GM19239 (cell line): ENCODE results near the gene CDH26.

Experiments used
- DNase-seq: peaks from one replicate; pipeline ENCODE4 v3.0.0; 2011; ENCODE audit warnings: low spot score; ENCODE audit not compliant: insufficient read length
- FAIRE-seq: peaks from 2 replicates; lab custom pipeline; 2011; peaks lifted over from hg19 to GRCh38; lab: Jason Lieb, UNC

Gene CDH26

DNA sequence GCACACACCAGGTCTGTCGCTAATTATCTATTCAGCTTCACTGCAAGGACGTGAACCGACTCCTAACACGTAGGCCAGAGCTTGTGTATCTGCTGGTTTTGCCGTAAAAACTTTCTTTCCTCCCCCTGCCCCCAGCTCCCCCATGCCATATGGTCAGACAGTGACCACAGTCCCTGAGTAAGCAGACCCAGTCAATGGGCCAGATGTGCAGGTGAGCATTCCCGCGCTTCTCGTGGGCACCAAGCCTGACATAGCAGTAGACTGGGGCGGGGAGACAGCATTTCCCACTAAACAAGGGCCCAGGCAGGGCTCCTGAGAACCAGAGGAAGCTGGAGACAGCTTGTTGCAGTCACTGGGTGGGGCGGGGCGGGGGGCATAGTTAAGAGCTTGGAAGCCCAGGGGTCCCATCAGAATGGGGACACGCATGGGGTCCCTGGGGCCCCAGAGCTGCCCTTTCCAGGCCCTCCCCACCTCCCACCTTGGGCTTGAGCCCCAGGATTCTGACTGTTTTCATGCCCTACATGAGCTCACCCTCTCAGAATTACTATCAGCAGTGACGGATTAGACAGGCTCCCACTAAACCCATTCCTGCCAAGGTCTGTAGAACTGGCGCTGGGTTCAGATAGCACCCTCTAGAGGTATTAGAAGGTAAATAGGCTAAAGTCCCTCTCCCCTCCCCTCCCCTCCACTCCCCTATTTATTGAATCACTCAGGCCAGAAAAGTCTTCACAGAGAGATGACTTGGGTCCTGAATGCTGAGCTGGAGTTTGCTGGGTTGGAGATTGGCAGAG lies 51.8 kb downstream of the CDH26 start:
- no peak for FAIRE-seq
- DNase-seq, result no peak

DNA sequence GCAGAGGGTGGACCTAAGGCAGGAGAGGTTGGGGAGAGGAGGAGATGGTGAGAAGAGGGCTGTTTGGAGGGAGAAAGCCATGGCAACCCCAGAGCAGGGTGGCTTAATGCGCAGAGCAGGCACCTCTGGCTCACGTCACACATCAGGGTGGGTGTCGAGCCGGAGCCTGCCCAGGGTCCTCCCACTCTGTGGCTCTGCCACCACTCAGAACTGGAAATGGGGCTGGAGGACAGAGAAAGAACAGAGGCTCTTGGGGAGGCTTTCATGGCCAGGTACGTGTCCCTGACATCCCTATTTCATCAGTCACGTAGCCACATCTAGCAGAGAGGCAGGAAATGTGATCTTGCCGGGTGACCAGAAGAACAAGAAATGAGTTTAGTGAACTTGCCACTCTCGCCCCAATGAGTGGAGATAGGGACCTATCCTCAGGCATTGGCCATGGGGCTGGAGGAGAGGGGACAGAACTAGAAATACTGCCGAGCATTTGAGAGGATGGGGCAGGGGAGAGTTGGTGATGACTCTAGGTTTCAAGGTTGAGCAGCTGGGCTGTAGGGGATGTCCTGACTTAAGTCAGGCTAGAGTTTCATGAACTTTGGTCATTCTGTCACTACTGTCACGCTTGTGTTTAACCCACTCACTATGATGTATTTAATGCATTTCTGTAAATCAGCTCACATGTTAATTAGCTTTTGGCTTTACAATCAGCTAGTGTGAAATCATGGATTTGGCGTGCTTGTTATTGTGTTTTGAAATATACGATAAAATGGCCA lies 52.7 kb downstream of the CDH26 start:
- DNase-seq (no peak), FAIRE-seq (no peak)

DNA sequence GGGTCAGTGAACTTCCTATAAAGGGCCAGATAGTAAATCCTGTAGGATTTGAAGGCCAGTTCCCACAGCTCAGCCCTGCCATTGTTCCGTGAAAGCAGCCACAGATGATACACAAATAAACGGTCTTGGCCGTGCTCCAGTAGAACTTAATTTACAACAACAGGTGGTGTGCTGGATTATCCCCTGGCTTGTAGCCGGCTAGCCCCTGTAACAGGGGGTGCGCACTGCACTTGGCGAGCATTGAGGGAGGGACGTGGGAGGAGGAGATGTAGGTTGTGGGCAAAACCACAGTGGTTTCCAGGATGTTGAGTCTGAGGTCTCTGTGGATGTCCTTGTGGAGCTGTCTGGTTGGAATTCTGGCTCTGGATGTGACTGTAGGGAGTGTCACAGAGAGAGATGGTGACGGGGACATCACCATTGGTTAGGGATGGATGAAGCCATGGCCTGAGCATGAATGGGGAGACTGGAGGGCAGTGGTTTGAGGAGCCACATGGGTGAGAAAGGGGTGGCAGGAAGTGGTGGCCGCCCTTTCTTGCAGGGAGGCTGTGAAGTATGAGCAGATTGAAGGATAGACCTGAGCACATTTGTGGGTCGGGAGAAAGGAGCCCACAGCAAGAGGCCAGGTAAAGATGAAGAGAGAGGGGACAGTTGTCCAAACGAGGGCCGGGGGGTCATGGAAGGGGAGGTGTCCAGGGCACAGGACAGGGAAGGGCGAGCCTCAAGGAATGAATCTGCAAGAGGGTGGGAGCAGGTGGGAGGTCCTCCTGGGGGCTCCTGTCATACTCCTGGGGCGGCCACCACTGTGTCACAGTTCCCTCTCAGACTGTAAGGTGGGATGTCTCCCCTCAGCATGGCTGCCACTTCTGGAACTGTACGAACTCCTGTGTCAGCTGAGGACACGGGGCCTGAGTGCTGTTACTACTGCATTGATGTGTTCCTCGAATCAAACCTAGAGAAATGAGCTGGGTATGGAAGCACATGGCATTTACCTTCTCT lies 53.6 kb downstream of the CDH26 start:
- no peak for FAIRE-seq
- DNase-seq, result no peak

DNA sequence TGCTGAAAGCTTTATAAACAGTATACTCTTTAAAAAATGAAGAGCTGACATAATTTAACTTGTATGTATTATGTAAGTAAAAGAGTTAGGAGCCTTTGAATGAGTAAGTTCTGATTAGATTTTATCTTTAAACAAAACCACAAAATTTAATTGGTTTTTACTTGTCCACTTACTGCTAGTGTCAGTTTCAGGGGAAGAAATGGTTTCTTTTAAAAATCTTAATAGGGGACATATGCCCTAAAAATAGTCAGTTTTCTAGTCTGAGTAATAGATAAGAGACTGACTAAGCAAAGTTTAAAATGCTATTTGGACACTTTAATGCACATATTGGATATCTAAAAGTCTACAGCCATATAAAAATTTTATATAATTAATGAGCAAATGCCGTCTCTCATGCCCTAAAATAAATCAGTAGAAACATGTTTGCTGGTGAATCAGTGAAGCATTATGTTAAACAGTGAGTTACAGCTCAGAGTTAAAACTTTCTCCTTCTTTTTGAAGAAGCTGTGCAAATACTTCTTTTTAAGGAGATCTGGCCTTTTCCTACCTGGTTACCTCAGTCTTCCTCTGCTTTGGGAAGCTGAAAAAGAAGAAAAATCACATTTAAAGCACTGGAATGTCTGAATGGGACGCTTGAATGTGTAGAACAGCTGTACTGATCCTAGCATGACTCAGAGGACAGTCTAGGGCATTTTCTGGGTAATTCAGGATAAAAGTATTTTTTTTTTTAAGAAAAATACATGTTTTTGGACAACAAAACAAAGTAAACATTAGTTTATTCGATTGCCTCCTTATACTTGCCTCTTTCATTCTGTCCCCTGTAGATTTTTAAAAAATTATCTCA lies 55.3 kb downstream of the CDH26 start:
- DNase-seq, result no peak

DNA sequence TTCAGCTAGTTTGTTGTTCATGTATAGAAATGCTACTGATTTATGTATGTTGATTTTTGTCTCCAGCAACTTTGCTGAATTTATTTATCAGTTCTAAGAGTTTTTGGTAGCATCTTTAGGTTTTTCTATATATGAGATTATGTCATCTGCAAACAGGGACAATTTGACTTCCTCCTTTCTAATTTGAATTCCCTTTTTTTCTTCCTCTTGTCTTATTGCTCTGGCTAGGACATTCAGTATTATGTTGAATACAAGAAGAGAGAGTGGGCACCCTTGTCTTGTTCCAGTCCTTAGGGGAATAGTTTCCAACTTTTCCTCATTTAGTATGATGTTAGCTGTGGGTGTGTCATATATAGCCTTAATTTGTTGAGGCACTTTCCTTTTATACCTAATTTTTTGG lies 58.2 kb downstream of the CDH26 start:
- DNase-seq, result no peak
- FAIRE-seq, result no peak

More for the DNA sequence above, 55.3 kb downstream of the CDH26 start:
- FAIRE-seq, result no peak

DNA sequence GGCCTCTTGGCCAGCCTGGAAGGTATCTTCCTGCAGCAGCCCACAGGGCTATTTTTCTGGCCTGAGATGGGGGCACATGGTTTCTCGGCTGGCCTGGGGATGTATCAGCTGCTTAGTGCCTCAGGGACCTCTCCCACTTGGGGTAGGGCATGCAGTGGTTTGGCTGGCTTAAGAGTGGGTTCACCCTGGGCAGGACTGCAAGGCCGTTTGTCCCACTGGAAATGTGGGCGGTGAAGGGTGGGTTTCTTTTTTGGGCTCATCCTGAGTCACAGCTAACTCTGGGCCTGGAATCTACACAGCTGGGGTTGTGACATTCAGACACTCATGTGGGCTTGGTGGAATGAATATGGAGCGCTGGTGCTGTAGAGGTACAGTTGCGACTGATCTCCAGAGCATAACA lies 62.0 kb downstream of the CDH26 start:
- DNase-seq, result no peak
- no peak for FAIRE-seq

DNA sequence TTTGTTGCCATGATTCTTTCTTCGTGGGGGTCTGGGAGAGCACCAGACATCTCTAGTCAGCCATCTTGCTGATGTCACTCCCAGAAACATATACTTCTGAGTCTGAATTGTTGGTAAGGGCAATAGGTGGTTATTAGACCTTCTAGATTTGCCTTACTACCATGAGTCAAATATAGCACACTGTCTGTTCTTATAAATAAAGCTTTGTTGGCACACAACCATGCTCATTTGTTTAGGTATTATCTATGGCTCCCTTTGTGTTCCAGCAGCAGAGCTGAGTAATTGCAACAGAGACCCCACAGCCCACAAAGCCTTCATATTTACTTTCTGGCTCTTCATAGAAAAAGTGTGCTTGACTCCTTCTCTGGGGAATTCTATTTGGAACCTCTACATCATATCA lies 62.9 kb downstream of the CDH26 start:
- FAIRE-seq (no peak), DNase-seq (no peak)

DNA sequence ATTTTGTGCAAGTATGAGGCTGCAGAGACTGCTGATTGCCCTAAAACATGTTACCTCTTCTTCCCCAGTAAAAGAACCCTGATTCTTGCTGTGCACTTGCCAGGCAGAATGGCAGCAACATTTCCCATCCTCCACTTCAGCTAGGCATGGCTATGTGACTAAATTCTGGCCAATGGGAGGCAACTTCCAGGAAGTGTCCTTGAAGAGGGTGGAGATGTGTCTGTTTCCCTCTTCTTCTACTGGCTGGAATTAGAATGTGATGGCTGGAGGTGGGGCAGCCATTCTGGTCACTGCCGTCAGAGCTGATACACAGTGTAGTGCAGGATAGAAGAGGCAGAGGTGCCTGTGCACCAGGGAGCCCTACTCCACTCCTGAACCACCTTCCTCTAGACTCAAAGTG lies 64.6 kb downstream of the CDH26 start:
- DNase-seq (no peak), FAIRE-seq (no peak)

DNA sequence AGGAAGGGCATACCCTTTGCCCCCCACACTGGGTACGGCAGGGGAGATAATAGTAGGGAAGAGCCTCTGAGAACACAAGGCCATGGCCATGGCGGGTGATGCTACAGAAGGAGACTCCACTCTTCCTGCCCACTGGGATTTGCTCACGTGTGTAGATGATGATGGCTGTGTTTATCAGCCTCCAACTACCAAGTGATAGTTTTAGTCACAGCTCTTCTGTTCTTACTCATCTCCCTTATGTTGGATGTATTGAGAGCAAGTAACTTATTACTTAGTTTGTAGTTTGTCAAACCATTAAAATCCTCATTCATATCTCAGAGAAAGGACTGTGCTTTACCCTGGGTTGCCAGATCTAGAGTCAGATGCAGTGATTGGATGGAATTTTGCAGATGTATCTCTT lies 66.0 kb downstream of the CDH26 start:
- DNase-seq (no peak), FAIRE-seq (no peak)

DNA sequence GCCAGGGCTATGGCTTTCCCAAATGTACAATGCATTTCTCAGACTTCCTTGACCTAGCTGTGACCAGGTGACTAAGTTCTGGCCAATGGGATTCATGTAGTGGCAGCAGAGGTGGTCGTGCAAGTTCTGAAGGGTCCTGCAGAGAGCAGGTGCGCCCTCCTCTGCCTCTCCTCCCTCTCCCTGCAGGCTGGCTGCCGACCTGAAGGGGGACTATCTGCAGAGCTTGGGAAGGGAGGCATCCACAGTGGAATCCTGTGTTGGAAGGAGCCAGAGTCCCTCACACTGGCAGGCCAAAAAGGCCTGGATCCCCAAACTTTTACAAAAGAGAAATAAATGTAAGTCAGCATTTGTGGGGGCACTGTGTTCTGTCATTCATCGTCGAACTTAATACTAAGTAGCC lies 66.6 kb downstream of the CDH26 start:
- DNase-seq, result no peak

DNA sequence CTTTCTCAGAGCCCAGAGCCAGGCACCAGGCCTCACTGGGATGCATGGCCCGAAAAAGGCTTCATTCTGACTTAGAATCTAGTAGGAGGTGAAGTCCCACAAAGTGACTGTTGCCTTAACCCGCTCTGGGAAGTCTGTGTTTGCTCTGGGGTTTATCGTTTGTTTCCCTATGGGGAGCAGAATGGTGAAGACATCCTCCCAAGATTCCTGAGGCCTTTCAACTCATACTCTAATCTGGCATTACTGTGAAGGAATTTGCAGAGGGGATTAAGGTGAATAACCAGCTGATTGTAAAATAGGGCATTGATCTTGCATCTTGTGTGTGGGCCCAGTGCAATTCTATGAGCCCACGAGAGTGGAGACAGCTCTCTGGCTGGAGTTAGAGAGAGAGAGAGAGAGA lies 67.8 kb downstream of the CDH26 start:
- FAIRE-seq (no peak), DNase-seq (no peak)

More for the DNA sequence above, 66.6 kb downstream of the CDH26 start:
- no peak for FAIRE-seq

DNA sequence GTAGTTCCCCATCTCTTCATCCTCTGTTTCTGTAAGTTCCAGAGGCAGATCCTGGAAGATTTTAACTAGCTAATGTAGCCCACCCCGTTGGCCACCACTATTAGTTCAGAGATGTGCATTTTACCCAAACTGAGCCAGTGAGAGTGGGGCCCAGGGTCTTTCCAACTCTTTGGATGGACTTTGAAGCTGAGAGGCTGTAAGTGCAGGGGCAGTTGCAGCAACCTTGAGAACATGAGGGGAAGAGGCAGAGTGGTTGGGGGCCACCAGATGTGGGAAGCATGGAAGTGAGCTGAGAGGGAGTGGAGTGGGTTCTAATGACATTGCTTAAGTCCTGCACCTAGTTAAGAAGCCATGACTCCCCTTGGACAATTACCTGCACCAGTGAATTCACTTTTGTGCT lies 72.2 kb downstream of the CDH26 start:
- no peak for FAIRE-seq
- DNase-seq, result no peak

DNA sequence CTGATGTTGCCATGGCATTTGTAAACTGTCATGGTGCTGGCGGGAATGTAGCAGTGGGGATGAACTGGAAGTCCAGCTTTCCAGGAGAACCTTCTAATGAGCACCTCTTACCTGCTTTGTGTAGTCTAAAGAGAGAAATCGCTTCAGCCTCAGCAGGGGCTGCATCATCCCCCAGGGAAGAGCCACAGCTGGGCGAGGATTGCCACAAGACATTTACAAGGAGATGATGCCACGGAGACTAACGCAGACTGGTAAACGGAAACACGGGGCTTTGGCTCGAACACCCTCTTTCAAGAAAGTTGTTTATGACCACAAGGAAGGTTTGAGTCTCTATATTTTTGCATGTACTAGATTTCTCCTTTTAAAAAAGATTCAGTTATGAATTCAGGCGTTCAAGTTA lies 72.9 kb downstream of the CDH26 start:
- DNase-seq (no peak), FAIRE-seq (no peak)

DNA sequence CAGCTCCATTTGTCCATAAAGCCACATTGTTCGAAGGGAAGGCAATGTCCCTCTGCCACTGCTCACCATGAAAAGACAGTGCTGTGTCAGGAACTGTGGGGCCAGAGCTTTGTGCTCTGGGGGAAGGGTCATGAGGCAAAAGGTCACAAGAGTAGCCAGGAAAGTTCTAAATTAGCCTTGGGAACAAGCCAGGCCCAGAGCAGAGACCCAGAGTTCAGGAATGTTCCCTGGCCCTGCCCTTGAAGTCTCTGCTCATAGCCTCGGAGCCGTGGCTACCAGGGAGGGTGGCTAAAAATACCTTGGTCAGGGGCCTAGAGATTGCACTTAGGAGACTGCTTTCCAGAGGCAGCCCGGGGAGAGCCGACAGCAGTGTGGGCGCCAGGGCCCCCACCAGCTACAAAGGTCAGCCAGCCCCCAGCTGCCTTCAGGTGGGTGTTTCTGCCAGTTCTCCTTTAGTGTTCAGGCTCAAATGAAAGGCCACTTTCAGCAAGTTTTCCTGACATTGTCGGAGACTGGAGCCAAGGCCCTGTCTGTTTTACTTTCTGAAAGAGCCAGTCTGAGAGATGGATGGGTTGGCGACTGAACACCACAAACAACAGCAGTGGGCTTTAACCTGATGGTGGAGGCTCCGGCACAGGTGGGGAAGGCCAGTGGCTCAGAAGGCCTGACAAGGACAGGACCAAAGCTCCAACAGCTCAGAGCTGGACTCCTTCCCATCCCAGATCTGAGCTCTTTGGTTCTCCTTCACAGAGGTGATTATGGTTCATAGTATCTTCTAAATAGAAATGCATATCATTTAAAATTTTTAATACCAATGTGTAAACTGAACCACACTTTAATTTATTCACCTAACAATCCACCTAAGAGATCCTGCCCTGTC lies 76.2 kb downstream of the CDH26 start:
- FAIRE-seq (no peak), DNase-seq (no peak)

DNA sequence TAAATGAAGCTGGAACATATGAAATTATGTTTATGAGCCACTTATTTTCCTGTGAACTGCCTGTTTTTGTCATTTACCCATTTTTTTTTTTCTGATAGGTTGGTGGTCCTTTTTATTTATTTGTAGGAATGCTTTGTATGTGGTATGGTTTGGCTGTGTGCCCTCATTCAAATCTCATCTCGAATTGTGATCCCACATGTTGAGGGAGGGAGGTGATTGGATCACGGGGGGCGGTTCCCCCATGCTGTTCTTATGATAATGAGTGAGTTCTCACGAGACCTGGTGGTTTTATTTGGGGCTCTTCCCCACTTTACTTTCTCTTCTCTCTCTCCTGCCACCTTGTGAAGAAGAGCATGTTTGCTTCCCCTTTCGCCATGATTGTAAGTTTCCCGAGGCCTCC lies 77.3 kb downstream of the CDH26 start:
- no peak for DNase-seq
- no peak for FAIRE-seq

DNA sequence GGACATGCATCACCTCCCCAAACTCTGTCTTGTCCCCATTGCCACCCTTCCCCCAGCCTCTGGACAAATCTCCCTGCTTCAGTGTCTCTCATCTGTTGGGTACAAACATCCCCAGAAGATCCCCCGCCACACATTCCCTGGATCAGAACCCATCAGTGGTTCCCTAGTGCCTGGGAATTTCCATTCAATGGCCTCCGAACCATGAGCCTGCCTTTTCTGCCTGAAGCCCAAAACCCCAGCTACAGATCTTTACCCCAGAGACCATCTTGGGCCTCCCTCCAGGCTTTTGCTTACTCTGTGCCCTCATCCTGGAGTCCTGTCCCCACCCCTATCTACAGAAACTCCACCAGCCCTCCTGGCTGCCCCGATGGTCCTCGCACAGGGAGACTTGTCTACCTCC lies 78.1 kb downstream of the CDH26 start:
- no peak for DNase-seq
- FAIRE-seq, result no peak

DNA sequence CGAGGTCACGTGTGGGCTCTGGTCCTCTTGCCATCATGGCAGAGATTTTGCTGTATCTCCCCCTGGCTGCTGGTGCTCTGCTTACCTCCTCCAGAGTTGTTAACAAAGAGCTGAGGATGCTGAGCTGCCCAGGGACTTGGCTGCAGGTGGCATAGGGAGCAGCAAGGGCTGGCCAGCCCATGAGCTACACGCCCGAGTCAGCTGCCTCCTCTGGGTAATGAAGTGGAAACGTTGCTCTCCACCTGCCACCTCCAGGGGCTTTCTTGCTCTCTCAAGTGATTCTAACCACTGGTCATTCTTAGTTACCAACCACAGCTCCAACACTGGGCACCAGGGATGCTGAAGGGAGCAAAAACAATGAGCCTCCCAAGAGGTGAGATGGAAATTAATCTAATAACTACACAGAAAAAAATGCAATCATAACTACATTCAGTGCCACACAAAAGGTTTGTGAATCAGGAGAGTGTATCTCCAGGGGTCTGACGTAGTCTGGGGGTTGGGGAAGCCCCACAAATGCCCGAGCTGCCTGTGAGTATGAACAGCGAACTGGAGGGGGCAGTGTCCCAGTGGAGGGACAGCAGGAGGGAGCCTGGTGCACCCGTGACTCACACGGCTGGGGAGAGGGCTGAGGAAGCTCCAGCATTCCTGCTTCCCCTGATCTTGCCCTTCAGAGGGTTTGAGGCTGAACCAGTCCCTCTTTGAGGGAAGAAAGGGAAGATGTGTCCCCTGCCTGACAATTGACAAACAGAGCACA lies 78.7 kb downstream of the CDH26 start:
- DNase-seq (no peak), FAIRE-seq (no peak)

DNA sequence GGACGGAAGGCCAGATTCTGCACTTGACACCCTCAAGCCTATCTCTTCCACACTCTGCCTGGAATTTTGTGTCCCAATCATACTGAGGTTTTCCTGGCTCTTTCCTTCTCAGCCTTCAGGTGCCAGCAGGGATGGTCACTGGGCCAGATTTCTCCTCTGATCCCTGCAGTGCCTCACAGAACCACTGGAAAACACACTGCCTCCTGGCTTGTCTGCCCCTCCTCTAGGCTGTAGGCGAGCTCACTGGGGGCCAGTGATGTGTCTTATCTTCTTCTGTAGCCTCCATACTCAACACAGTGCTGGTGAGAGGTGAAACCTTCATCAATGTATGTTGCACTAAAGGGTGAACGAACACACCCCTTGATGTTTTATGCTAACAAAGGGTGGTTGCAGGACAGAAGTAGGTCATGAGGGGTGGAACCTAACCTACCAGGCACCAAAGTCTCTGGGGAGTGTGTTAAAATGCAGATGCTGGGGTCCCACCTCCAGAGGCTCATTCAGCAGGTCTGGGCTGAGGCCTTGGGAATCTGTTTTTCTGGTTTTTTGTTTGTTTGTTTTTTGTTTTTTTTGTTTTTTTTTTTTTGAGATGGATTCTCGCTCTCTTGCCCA lies 80.3 kb downstream of the CDH26 start:
- no peak for DNase-seq
- no peak for FAIRE-seq
